Cardiac fibroblast (primary cell): ENCODE data around the gene ZNF837.

Source experiments
- DNase-seq, 2 donors: peaks; one replicate each; pipeline versions ENCODE4 v3.0.0 to v3.0.0-alpha.2; 2010; ENCODE audit warnings: low read depth in 2 of 2
- H3K4me3 ChIP-seq, 2 donors: replicated peaks in 1 of 2; 1 replicate in 1 of 2; 2 replicates in 1 of 2; pipeline ENCODE4 v1.5.1; 2011; ENCODE audit warnings: low read depth in 2 of 2, low read length in 2 of 2, mild to moderate bottlenecking in 2 of 2, moderate library complexity in 1 of 2
- CTCF ChIP-seq: IDR thresholded peaks from one replicate; pipeline ENCODE4 v1.5.1; 2011; ENCODE audit warnings: low read depth, mild to moderate bottlenecking, low read length, inconsistent platforms

ZNF837 gene

GRCh38 chr19:58328999-58329398 is 51.8 kb downstream of the ZNF837 start:
- no peak for DNase-seq

GRCh38 chr19:58326914-58327726 is 53.7 kb downstream of the ZNF837 start, which contains the start of gene ZSCAN22:
TSS of gene ZSCAN22 (plus strand) at chr19:58326994. CDS start at chr19:58334803, 7,809 bp downstream.
- peak within 1 kb of the TSS; percentile 86 to 91 for H3K4me3 ChIP-seq
- peak; percentile 96 to 98 for DNase-seq
- TF ChIP-seq CTCF, result no peak

More at GRCh38 chr19:58328999-58329398, 51.8 kb downstream of the ZNF837 start:
- no peak for TF ChIP-seq CTCF
- no peak overlapping the region for H3K4me3 ChIP-seq

GRCh38 chr19:58326501-58326913 is 54.3 kb downstream of the ZNF837 start:
- DNase-seq, result no peak
- no peak for TF ChIP-seq CTCF
- H3K4me3 ChIP-seq, result peak overlapping the region; percentile 86 to 91

- peak in 1 of 2 donors; percentile 40 for DNase-seq
- peak overlapping the region; percentile 86 to 91 for H3K4me3 ChIP-seq
- no peak for TF ChIP-seq CTCF
Observed at GRCh38 chr19:58325311-58326022, 55.4 kb downstream of the ZNF837 start.

- DNase-seq, result no peak
- no peak overlapping the region for H3K4me3 ChIP-seq
- TF ChIP-seq CTCF, result no peak
Observed at GRCh38 chr19:58319241-58319640, 61.6 kb downstream of the ZNF837 start.

GRCh38 chr19:58318297-58318696 is 62.5 kb downstream of the ZNF837 start:
- TF ChIP-seq CTCF, result no peak
- no peak overlapping the region for H3K4me3 ChIP-seq
- DNase-seq, result no peak
